GM12878 (cell line): ENCODE results near the gene HELZ. TPM values are rescaled to one million over a fixed set of nuclear protein-coding genes. Genes with fewer than 3 reads are reported as not detected.

Experiments used
- ATAC-seq: fragments of 200-7000 bp; cut with Tn5 transposase; 3 replicates; pipeline ENCODE4 v1.9.1; 2020; ENCODE audit warnings: mild to moderate bottlenecking, moderate library complexity
- BruUV-seq: library from RNA; stranded (reverse); fragments of 400-500 nt; replicated peaks from 2 replicates; lab custom pipeline; 2021; lab: Mats Ljungman, UMichigan
- CTCF ChIA-PET: fragments of 300-600 bp; sonication (Branson Sonifier 250); formaldehyde crosslinking; extraction: SDS; loops from one replicate; lab custom pipeline; 2021; ENCODE audit warnings: inconsistent platforms; lab: Yijun Ruan, JAX
- POLR2A ChIA-PET: fragments of 350-600 bp; formaldehyde crosslinking; extraction: SDS; loops from one replicate; lab custom pipeline; 2021; ENCODE audit warnings: inconsistent platforms; lab: Charles Lee
- RAD21 ChIA-PET: fragments of 300-600 bp; sonication (Branson Sonifier 250); formaldehyde crosslinking; loops from one replicate; lab custom pipeline; 2023; ENCODE audit warnings: antibody characterized with exemption; ENCODE audit not compliant: unreplicated experiment; lab: Charles Lee
- SMC1A ChIA-PET: fragments of 300-600 bp; sonication (Branson Sonifier 250); formaldehyde crosslinking; loops from one replicate; lab custom pipeline; 2023; ENCODE audit not compliant: unreplicated experiment, uncharacterized antibody; lab: Charles Lee
- DNase-seq: peaks from one replicate; pipeline ENCODE4 v3.0.0-alpha.2; 2011; ENCODE audit warnings: low read depth, low spot score
- FAIRE-seq: peaks from 3 replicates; lab custom pipeline; 2011; peaks lifted over from hg19 to GRCh38; lab: Jason Lieb, UNC
- H2AFZ ChIP-seq: 2 replicates; pipeline ENCODE4 v1.6.0; 2011; ENCODE audit warnings: low read depth, low read length, control low read depth; ENCODE audit not compliant: control insufficient read depth
- H3K27ac ChIP-seq: 2 replicates; pipeline ENCODE4 v1.5.1; 2011; ENCODE audit warnings: control low read depth; ENCODE audit not compliant: control insufficient read depth, insufficient read depth
- H3K27me3 ChIP-seq, 2 experiments: replicated peaks in 1 of 2; 2 replicates each; pipeline versions ENCODE4 v1.6.0 to v1.6.1; 2011; ENCODE audit warnings: low read length in 1 of 2; ENCODE audit not compliant: control insufficient read depth in 2 of 2, insufficient read depth in 2 of 2
- H3K36me3 ChIP-seq, 2 experiments: 2 replicates each; pipeline ENCODE4 v1.5.1; 2011; ENCODE audit warnings: low read length in 1 of 2; ENCODE audit not compliant: control insufficient read depth in 2 of 2, insufficient read depth in 2 of 2
- H3K4me1 ChIP-seq: 2 replicates; pipeline ENCODE4 v1.6.1; 2011; ENCODE audit warnings: mild to moderate bottlenecking, low read length, moderate library complexity, mixed read lengths; ENCODE audit not compliant: control insufficient read depth, insufficient read depth
- H3K4me2 ChIP-seq: 2 replicates; pipeline ENCODE4 v1.6.0; 2011; ENCODE audit warnings: control low read depth; ENCODE audit not compliant: control insufficient read depth, insufficient read depth
- H3K4me3 ChIP-seq: fragments of 200-600 bp; sonication (generic); 2 replicates; pipeline ENCODE4 v1.5.1; 2016
- H3K79me2 ChIP-seq: 2 replicates; pipeline ENCODE4 v1.6.0; 2011; ENCODE audit warnings: low read length; ENCODE audit not compliant: control insufficient read depth, insufficient read depth
- H3K9ac ChIP-seq: 2 replicates; pipeline ENCODE4 v1.8.0; 2011; ENCODE audit warnings: low read length, control low read depth, mixed read lengths; ENCODE audit not compliant: control insufficient read depth, insufficient read depth
- H3K9me3 ChIP-seq: replicated peaks from 3 replicates; pipeline ENCODE4 v1.5.1; 2011; ENCODE audit warnings: mild to moderate bottlenecking, low read length; ENCODE audit not compliant: control insufficient read depth, insufficient read depth
- H4K20me1 ChIP-seq: 2 replicates; pipeline ENCODE4 v1.6.0; 2011; ENCODE audit not compliant: control insufficient read depth, insufficient read depth
- E4F1 ChIP-seq: fragments of 450-650 bp; IDR thresholded peaks from 2 replicates; pipeline ENCODE4 v1.6.1; 2018; ENCODE audit warnings: borderline replicate concordance, mild to moderate bottlenecking; ENCODE audit not compliant: partially characterized antibody
- ELK1 ChIP-seq: IDR thresholded peaks from 2 replicates; pipeline ENCODE4 v1.6.1; 2012; ENCODE audit warnings: low read depth, low read length, improper control_type of control experiment
- GATAD2B ChIP-seq: fragments of 450-650 bp; conservative IDR thresholded peaks from 2 replicates; pipeline ENCODE4 v1.6.1; 2017; ENCODE audit warnings: low read depth, mild to moderate bottlenecking, moderate library complexity
- HCFC1 ChIP-seq: fragments of 150-350 bp; IDR thresholded peaks from 2 replicates; pipeline ENCODE4 v1.6.1; 2014; ENCODE audit warnings: low read length
- NBN ChIP-seq: fragments of 450-650 bp; IDR thresholded peaks from 2 replicates; pipeline ENCODE4 v1.6.1; 2016
- NKRF ChIP-seq: fragments of 450-650 bp; conservative IDR thresholded peaks from 2 replicates; pipeline ENCODE4 v1.6.1; 2017; ENCODE audit warnings: mild to moderate bottlenecking, moderate library complexity
- SKIL ChIP-seq: fragments of 450-650 bp; IDR thresholded peaks from 2 replicates; pipeline ENCODE4 v1.6.1; 2017; ENCODE audit warnings: mild to moderate bottlenecking, low read depth, inconsistent platforms; ENCODE audit not compliant: poor library complexity, severe bottlenecking
- SMARCA5 ChIP-seq: fragments of 450-650 bp; IDR thresholded peaks from 2 replicates; pipeline ENCODE4 v1.6.1; 2017; ENCODE audit warnings: mild to moderate bottlenecking
- SPI1 ChIP-seq: IDR thresholded peaks from 2 replicates; pipeline ENCODE4 v1.6.1; 2011; ENCODE audit warnings: low read depth, mild to moderate bottlenecking, low read length, moderate library complexity, borderline replicate concordance; ENCODE audit not compliant: insufficient read depth
- STAT1 ChIP-seq: fragments of 450-650 bp; conservative IDR thresholded peaks from 2 replicates; pipeline ENCODE4 v1.6.1; 2014; ENCODE audit warnings: antibody characterized with exemption, mild to moderate bottlenecking
- WGBS: methylation state at CpG from one replicate; pipeline ENCODE4 v1.1.6; 2016; ENCODE audit warnings: low lambda C conversion rate; ENCODE audit not compliant: insufficient replicate concordance, insufficient coverage; ENCODE audit errors: missing lambda C conversion rate; 5-methylcytosine and 5-hydroxymethylcytosine counted together
- in situ Hi-C: fragments of 300-500 bp; cut with MboI; formaldehyde crosslinking; loops from 9 replicates; pipeline ENCODE4 v1.14.3; 2018; ENCODE audit warnings: mixed read lengths
- intact Hi-C: fragments of 100-400 bp; cut with micrococcal nuclease; formaldehyde crosslinking; loops from one replicate; pipeline ENCODE4 v1.14.2; 2022; ENCODE audit not compliant: unreplicated experiment
- polyA plus RNA-seq, 11 experiments: library from polyadenylated mRNA; depleted of rRNA in 4 of 11; unstranded in 6 of 11; stranded (reverse) in 5 of 11; fragments of >200 nt; fragmentation: Nextera tagmentation in 4 of 11; fragmentation: Illumina TruSeq in 1 of 11; extraction: Ambion mirVana in 4 of 11; extraction: Trizol in 1 of 11; gene quantifications; 1 replicate in 1 of 11; 2 replicates in 10 of 11; pipeline versions ENCODE4 v1.2.1 to v1.2.3, GENCODE V29; 2011 to 2016; ENCODE audit warnings: inconsistent platforms in 2 of 11, missing spikeins in 2 of 11, low read depth in 1 of 11
- total RNA-seq, 4 experiments: library from RNA; depleted of rRNA in 3 of 4; stranded (reverse); fragments of >200 nt in 3 of 4; fragmentation: Illumina TruSeq in 1 of 4; extraction: Trizol in 1 of 4; gene quantifications; 2 replicates each; pipeline versions ENCODE4 v1.2.1 to v1.2.3, GENCODE V29; 2013 to 2021

Gene HELZ
- total and polyA plus RNA-seq, 10 of the 15 experiments (the other 5 are each of a cell fraction or from before 2014, with no cell fraction given) = 1.5 to 36.8 (median 19.1) TPM

DNA sequence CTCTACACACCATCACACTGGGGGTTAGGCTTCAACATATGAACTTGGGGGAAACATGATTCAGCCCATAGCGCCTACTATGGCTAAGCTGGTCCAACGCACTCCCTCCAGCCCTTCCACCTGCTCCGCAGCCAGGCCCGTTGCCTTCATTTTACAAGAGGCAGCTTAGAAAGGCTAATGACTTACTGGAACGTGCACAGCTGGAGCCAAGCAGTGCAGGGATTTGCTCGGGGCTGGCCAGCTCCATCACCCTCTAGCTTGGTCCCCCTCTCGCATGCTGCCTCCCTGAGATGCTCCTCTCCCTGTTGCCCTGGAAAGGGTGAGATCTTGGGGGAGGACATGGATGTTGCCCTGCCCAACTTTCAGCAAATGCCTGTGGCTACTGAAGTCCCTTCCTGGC, 203.5 kb downstream of the HELZ start:
- WGBS = 62% methylated on average over 7 of the region's 7 CpGs
- no peak for ATAC-seq
- Histone ChIP-seq H3K27ac (no peak overlapping the region), H3K4me1 (peaks cover 5% of the 10 kb centered on the region), H4K20me1 (no peaks in the 10 kb centered on the region), H3K4me2 (no peak overlapping the region), H2AFZ (no peak overlapping the region), H3K36me3 (no peaks in the 10 kb centered on the region), H3K9me3 (no peaks in the 10 kb centered on the region; the same call in 2 of the 3 replicates), H3K27me3 (no peaks in the 10 kb centered on the region), H3K4me3 (no peak overlapping the region), H3K9ac (no peak overlapping the region), H3K79me2 (no peaks in the 10 kb centered on the region)
- TF ChIP-seq HCFC1 (no peak), NBN (no peak), E4F1 (no peak), NKRF (no peak), STAT1 (no peak), GATAD2B (no peak), SKIL (no peak), SPI1 (no peak), SMARCA5 (no peak), ELK1 (no peak)
- ChIA-PET POLR2A (no interaction called here), SMC1A (interaction anchor here (0.9 to 2.7 kb wide), 2 partner anchors 40 to 327 kb away, joined by 3 to 13 read pairs; no protein-coding TSS in a partner anchor), RAD21 (interaction anchor here (1.8 to 2.1 kb wide), 2 partner anchors 10 to 40 kb away, joined by 4 to 14 read pairs; no protein-coding TSS in a partner anchor), CTCF (interaction anchor here (3.0 kb wide), 1 partner anchor 40 kb away, joined by 9 read pairs; no protein-coding TSS in a partner anchor)
- in situ Hi-C loops (no loop called here), intact Hi-C loops (no loop called here)
- no peak for FAIRE-seq
- no TSS peak for BruUV-seq
- DNase-seq = no peak
